SIG-M5 (cell line): ENCODE measurements around the gene ASPHD1.
"Not testable (repeated sequence)": the region's sequence is repeated elsewhere in the genome, so short reads cannot be mapped to it uniquely, and the experiment has no call there.

Source experiments
- DNase-seq: peaks from one replicate; lab custom pipeline; 2025; lab: John Stamatoyannopoulos, UW

ASPHD1 gene

DNA sequence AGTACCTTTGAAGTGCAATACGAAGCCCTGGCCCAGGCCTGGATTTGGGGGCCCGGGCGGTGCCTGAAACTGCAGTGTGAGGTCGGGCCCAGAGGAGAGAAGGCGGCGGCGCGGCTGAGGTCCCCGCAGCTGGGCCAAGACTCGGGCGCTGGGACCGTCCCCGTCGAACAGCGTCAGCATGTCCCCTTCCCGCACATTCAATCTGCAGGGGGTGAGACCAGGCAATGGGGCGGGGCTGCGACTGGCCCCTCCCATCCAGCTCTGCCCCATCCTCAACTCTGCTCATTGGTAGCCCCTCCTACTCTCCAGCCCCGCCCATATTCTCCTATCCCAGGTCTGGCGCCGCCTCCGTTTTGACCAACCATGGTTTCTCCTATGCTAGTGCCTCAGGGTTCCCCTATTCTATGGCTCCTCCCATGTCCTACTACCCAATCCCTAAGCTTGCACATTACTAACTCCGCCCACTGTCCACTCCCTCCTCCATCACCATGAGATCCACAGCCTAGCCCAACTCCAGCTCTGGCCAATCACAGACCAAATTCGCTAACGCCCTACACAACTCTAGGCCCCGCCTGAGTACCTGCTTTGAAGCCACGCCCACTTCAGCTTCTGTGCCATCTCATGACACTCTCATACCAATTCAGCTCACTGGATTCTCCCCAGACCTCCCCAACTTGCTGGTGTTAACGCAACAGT lies 22.9 kb upstream of the ASPHD1 start:
- DNase-seq, result peak; percentile 40

DNA sequence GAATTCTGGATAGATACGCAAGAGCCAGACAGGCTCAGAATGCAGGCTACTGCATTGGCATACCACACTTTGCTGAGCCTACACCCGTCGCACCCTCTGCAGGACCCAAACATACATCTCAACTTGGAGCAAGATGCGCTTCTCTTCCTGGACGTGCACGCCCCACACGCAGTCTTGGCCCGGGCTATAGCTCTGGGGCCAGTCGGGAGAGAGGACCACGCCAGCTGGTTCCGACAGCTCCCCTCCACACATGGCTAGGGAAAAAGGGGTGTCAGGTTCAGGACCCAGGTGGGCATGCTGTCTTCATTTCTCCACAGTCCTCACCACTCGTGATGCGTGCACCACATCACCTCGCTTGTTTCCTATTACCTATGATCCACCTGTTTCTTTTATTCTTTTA lies 22.1 kb upstream of the ASPHD1 start:
- DNase-seq, result no peak

GRCh38 chr16:29881050-29881449 lies 19.2 kb upstream of the ASPHD1 start:
- no peak for DNase-seq

- no peak for DNase-seq
Observed at GRCh38 chr16:29883987-29884386, 16.3 kb upstream of the ASPHD1 start.

DNA sequence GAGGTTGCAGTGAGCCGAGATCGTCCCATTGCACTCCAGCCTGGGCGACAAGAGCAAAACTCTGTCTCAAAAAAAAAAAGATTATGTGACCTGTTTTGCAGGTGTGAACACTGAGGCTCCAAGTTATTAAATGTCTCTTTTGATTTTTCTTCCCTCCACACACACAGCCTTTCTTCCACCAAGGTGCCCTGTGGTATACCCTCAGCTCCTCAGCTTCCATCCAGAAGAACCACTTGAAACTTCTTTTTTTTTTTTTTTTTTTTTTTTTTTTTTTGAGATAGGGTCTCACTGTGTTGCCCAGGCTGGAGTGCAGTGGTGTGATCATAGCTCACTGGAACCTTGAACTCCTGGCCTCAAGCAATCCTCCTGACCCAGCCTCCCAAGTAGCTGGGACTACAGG lies 10.9 kb upstream of the ASPHD1 start:
- not testable (repeated sequence) for DNase-seq

GRCh38 chr16:29891525-29892457 lies 8.5 kb upstream of the ASPHD1 start:
- no peak for DNase-seq

DNA sequence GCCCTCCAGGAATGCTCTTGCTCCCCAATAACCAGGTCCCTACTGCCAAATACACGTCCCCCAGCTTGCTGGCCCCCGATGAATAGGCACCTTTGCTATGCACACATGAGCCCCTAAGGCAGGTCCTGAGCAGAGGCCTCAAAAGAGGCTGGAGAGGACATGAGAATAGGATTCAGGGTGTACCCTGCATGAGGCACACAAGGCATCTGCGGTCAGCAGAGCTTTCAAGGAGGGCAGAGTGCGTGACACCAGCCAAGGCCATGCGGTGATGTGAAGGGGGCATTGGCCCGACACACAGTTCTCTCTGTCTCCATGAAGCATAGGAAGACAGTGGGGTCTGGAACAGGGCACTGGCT lies 7.9 kb upstream of the ASPHD1 start:
- no peak for DNase-seq

GRCh38 chr16:29893553-29893952 lies 6.7 kb upstream of the ASPHD1 start:
- DNase-seq, result no peak

DNA sequence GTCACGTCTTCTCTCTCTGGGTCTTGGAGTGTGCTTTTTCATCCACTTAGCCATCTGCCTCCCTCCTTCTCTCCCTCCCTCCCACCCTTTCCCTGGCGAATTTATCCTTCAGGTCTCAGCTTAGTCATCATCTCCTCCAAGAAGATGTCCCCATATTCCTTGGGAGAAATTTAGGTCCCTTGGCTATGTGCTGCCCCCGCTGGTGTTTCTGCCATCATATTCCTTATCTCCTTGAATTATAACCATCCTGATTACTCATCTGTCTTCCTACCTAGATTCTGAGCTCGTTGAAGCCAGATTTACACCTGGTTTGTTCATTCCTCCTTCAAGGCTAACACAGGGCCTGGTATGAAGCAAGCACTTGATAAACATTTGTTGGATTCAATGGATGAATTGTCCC lies 5.9 kb upstream of the ASPHD1 start:
- no peak for DNase-seq

DNA sequence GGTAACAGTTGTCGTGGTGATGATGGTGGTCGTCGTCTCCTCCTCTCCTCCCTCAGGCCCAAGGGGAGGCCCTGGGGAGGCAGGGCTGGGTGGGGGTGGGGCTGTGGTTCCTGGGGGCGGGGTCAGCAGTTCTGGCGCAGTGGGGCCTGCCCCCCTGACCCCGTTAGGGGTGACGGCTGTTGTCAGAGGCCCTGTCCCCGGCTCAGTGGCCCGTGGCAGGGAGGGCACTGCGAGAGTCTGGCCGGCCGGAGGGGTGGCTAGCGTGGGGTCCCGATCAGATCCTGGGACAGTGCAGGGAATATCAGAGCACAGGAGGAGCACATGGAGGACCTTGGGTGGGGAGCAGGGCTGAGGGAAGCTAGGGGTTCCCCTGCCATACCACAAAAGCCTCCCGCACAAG lies 3.4 kb upstream of the ASPHD1 start:
- DNase-seq, result no peak

DNA sequence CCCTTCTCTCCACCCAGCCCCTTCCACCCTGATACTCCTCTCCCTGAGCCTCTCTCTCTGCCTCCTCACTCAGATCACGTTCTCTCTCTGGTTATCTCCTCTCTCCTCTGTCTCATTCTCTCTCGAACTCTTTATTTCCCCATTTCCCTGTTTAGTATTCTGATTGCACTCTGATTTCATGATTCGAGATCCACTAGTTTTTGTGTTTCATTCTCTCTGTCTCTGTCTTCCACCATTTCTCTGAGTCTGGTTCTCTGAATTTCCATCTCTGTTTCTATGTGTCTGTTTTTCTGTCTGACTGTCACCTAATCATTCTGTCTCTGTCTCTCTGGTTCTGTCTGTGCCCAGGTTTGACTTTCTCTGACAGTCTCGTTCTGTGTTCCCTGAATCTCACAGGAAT lies 3.0 kb upstream of the ASPHD1 start:
- no peak for DNase-seq

GRCh38 chr16:29898135-29898803 lies 2.0 kb upstream of the ASPHD1 start:
- no peak for DNase-seq

GRCh38 chr16:29898804-29899515 lies 1.3 kb upstream of the ASPHD1 start:
- no peak for DNase-seq

DNA sequence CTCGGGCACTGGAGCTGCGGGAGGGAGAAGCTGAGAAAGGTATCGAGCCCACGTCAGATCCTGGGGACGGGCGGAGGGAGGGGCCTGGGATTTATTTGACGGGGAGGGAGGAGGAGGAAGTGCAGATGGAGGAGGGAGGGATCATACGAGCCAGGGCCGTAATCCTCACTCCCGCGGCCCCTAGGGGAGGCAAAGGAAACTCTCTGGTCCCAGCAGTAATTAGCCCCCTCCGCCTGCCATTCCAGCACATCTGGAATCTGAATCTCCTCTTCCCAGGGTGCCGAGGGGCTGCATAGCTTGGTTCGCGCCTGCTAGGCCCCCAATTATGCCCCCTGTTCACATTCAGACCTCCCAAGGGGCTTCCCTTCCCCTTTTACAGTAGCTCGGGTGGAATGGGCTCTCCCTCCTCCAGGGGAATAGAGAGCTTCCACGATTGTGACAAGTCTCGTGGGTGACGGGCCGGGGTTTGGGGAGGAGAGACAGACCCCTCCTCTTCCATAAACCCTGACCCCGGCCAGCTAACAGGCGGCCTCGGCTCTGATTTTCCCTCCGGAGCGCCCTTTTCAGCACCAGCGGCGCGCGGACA lies 679 bp upstream of the ASPHD1 start, which contains the start of gene SEZ6L2:
SEZ6L2 (minus strand) TSS at position 35 of the 586 bp plus-strand sequence. CDS start 531 bp downstream, outside the sequence.
- peak; percentile 40 for DNase-seq

DNA sequence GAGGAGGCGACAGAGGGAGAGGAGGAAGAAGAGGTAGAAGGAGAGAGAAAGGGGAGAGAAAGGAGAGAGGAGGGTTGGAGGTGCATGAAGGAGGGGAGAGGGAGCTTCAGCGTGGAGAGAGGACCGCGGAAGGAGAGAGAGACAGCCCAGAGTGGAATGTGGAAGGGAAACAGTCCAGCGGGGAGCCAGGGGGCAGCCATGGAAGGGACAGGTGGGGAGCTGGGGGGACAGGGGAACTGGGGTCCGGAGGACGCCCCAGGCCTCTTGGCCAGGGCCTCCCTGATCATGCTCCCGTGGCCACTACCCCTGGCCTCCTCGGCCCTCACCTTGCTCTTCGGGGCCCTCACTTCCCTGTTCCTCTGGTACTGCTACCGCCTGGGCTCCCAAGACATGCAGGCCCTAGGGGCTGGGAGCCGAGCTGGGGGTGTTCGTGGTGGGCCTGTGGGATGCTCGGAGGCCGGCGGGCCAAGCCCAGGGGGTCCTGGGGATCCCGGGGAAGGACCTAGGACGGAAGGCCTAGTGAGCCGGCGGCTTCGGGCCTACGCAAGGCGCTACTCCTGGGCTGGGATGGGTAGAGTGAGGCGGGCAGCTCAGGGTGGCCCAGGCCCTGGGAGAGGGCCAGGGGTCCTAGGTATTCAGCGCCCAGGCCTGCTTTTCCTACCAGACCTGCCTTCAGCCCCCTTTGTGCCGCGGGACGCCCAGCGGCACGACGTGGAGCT lies 759 bp downstream of the ASPHD1 start:
- no peak for DNase-seq

DNA sequence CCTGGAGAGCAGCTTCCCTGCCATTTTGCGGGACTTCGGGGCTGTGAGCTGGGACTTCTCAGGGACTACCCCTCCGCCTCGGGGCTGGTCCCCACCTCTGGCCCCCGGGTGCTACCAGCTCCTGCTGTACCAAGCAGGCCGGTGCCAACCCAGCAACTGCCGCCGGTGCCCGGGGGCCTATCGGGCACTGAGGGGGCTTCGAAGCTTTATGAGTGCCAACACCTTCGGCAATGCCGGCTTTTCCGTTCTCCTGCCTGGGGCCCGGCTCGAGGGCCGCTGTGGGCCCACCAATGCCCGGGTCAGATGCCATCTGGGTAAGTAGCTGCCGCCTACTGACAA lies 1.3 kb downstream of the ASPHD1 start:
- no peak for DNase-seq

GRCh38 chr16:29903590-29903989 lies 3.3 kb downstream of the ASPHD1 start:
- no peak for DNase-seq

GRCh38 chr16:29904947-29905346 lies 4.7 kb downstream of the ASPHD1 start:
- no peak for DNase-seq

- DNase-seq, result no peak
Observed at GRCh38 chr16:29905668-29906067, 5.4 kb downstream of the ASPHD1 start.

GRCh38 chr16:29906520-29907244 lies 6.4 kb downstream of the ASPHD1 start:
- no peak for DNase-seq
